Fibroblast of skin of left quadriceps (primary cell): ENCODE data around the gene SF3B2.
"Not testable (repeated sequence)": the region's sequence is repeated elsewhere in the genome, so short reads cannot be mapped to it uniquely, and the experiment has no call there.

Source experiments
- DNase-seq, 2 experiments: peaks; one replicate each; pipeline ENCODE4 v3.0.0-alpha.2; 2013; ENCODE audit warnings: low read depth in 2 of 2

Gene SF3B2

GRCh38 chr11:66015936-66016792 lies 36.0 kb upstream of the SF3B2 start:
- DNase-seq = no peak

DNA sequence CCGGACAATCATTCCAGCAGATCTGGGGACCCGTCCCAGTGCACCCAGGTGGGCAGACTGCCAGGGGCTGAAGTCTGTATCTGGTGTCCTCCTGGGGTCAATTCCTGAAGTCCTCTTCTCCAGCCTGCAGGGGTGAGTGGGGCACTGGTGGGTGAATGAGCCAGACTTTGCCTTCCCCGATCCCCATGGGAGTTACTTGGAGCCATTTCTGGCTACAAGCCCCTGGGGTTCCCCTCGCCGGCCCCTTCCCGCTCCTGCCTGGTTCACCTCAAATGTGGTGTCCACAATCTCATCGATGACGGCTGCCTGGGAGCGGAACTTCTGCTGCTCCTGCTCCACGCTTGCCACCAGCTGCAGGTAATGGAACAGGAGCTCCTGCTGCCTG lies 35.4 kb upstream of the SF3B2 start:
- no peak for DNase-seq

DNA sequence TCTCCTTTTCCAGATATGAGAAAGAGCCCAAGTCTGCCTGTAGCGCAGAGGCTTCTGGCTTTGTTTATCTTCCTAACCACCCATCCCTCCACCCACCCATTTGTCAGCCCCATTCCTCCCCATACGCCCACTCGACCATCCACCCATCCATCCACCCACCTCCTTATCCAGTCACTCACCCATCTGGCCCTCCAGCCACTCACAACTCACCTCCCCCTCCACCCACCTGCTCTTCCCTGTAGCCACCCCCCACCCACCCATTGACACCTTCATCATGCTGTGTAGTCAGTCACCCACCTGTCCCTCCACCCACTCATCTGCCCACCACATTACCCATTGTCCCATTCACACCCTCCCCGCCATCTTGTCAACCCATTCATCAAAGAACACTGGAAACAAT lies 34.8 kb upstream of the SF3B2 start:
- DNase-seq = no peak

GRCh38 chr11:66020212-66020611 lies 32.0 kb upstream of the SF3B2 start:
- no peak for DNase-seq

GRCh38 chr11:66020618-66021357 lies 31.4 kb upstream of the SF3B2 start:
- DNase-seq = no peak

DNA sequence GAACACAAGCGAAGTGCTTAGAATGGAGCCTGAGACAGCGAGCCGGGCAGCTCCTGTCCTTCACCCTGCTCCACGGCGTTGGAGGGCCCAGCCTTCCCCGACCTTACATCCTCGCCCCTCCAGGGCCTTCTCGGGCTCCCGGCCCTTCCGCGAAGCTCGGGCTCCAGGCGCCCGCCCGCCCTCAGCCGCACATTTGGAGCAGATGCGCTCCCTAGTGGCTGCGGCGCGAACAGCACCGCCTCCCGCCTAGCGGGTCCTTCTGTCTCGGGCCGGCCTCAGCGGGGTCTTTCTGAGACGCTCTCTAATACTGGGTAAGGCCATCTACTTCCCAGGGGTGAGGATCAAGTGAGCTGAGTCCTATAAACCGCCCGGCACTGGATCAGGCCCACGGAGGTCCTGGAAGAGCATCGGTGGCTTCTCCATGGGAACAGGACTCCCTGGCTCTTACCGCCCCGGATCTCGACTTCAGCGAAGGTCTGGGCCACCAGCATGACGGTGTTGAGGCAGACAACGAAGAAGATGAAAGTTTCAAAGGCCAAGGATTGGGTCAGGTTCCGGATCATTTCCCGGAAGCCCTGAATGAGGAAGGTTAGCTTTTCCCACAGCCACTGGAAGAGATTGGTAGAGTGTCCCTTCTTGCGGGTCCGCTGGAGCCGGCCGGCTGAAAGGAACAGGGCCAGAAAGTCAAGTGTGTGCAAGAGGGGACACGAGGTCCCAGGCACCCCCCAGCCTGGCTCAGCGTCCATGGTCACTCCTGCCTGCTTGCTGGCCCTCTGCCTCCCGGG lies 29.6 kb upstream of the SF3B2 start:
- no peak for DNase-seq

GRCh38 chr11:66023186-66023440 lies 29.1 kb upstream of the SF3B2 start:
- not testable (repeated sequence) for DNase-seq

- no peak for DNase-seq
These were observed 26.1 kb upstream of the SF3B2 start, which contains the start of gene CATSPER1 for GRCh38 chr11:66026017-66026529. CATSPER1 (minus strand) TSS chr11:66026479; CDS start chr11:66026379, 100 bp downstream.

- no peak for DNase-seq
These were observed 19.0 kb upstream of the SF3B2 start for GRCh38 chr11:66032957-66033735.

GRCh38 chr11:66035653-66036333 lies 16.4 kb upstream of the SF3B2 start:
- no peak for DNase-seq

DNA sequence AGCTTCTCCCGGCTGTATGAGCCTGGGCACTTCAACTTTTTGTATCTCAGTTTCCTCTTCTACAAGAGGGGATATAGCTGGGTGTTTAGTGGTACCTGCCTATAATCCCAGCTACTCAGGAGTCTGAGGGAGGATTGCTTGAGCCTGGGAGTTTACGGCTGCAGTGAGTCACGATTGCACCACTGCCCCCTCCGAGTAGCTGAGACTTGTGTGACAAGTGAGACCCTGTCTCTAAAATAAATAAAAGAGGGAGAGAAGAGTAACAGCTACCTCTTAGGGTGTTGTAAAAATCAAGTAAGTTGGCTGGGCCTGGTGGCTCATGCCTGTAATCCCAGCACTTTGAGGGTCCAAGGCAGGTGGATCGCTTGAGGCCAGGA lies 15.8 kb upstream of the SF3B2 start:
- DNase-seq = no peak

DNA sequence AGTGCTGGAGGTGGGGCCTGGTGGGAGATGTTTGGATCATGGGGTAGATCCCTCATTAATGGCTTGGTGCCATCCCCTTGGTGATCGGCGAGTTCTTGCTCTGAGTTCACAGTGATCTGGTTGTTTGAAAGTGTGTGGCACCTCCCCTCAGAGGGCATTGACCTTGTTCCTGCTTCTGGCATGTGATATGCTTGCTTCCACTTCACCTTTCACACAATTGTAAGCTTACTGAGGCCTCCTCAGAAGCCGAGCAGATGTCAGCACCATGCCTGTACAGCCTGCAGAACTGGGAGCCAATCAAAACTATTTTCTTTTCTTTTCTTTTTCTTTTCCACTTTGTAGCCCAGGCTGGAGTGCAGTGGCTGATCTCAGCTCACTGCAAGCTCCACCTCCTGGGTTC lies 14.8 kb upstream of the SF3B2 start:
- no peak for DNase-seq

DNA sequence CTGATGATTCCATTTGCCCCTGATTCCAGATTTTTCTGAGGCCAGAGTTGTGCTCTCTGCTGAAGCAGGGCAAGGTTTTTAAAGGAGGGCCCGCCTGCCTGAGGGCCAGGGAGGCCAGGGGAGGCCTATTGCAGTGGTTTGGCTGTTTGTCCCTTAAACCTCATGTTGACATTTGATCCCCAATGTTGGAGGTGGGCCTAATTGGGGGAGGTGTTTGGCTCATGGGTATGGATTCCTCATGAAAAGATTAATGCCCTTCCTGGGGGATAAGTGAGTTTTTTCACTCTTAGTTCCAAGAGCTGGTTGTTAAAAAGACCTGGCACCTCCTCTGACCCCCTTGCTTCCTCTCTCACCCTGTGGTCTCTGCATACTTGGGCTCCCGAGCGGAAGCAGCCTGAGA lies 12.4 kb upstream of the SF3B2 start:
- DNase-seq = no peak

GRCh38 chr11:66042227-66042995 lies 9.8 kb upstream of the SF3B2 start:
- DNase-seq = no peak

DNA sequence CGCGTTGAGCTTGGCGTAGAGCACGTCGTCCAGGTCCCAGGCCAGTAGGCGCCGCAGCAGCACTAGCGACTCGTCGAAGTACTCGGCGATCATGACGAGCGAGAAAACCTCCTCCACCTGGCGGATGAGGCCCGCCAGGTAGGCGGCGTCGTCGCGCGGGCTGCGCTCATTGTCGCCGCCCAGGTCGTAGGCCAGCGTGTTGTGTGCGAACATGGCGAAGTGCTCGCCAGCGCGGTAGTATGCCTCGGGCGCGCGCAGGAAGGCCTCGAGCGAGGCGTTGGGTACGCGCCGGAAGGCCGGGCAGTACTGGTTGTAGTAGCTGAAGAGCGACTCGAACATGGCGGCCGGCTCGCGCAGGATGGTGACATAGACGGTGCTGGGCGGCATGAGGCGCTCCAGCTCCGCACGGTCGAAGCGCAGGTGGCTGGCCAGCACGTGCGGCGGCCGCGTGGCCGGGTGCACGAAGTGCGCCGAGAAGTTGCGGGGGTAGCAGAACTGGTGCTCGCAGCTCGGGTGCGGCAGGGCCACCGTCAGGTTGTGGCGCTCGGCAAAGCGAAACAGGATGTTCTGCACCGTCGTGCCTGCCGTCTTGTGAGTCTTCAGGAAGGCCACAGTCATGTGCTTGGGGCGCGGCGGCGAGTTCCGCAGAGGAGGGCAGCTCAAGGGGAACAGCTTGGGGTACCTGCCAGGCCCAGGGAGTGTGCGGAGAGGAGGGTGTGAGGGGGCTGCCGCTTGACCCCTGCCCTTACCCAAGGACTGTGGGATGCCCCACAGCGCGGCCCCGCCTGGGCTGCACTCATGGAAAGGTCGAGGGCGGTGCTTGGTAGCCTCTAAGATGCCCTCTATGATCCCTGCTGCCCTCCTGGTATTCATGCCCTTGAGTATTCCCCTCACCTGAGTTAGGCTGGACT lies 8.9 kb upstream of the SF3B2 start:
- DNase-seq = no peak

DNA sequence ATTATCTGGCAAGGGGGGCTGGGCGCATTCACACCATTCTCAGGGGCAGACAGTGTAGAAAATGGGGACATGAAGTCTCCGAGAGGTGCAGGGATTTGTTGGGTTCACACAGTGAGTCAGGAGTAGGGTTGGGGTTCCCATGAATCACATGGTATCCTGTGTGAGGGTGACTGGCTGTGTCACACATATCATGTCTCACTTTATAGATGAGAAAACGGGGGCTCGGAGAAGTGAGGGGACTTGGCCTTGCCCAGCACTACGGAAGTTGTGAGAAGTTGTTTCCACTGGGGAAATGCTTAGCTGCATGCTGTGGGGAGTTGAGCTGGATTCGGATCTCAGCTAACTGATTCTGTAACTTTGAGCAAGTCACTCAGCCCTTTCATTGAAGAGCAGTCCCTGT lies 7.4 kb upstream of the SF3B2 start:
- no peak for DNase-seq

GRCh38 chr11:66045177-66045639 lies 7.0 kb upstream of the SF3B2 start:
- peak in 1 of 2 experiments; percentile 30 for DNase-seq

- no peak for DNase-seq
These were observed 5.3 kb upstream of the SF3B2 start for GRCh38 chr11:66046901-66047300.
